AG09309 (cell line): ENCODE measurements around the gene BANF1.
"Not testable (repeated sequence)": the region's sequence is repeated elsewhere in the genome, so short reads cannot be mapped to it uniquely, and the experiment has no call there.

ENCODE experiments used
- DNase-seq: peaks from one replicate; pipeline ENCODE4 v3.0.0-alpha.2; 2010; ENCODE audit warnings: low read depth
- H3K4me3 ChIP-seq: 2 replicates; pipeline ENCODE4 v1.5.1; 2011; ENCODE audit warnings: mild to moderate bottlenecking, low read depth, low read length, moderate library complexity; ENCODE audit not compliant: control insufficient read depth
- TF ChIP-seq, protein P1 (sequence below): IDR thresholded peaks from 2 replicates; pipeline ENCODE4 v1.5.1; 2011; ENCODE audit warnings: mild to moderate bottlenecking, low read depth, low read length, inconsistent platforms; ENCODE audit not compliant: insufficient read depth, control insufficient read depth; ENCODE audit errors: missing control alignments

BANF1 gene

DNA sequence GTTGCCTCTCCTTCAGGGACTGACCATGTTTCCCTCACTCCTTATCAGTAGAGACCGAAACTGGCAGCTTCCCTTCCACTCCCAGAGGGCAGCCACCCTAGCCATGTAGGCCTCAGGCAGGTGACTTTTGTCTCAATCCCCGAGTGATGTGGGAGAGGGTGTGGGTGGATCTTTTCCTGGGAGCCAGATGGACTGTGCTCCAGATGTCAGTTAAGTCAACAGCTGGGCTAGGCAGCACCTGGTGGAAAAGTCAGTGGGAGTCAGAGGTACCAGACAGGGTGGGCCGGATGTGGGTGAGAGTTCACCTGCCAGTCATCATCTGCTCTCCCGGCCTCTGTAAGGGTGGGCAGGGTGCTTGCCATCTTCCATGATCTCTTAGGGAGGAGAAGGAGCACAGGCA, 1.9 kb downstream of the BANF1 start:
- H3K4me3 ChIP-seq = no peak overlapping the region
- no peak for DNase-seq
- TF ChIP-seq, protein P1, sequence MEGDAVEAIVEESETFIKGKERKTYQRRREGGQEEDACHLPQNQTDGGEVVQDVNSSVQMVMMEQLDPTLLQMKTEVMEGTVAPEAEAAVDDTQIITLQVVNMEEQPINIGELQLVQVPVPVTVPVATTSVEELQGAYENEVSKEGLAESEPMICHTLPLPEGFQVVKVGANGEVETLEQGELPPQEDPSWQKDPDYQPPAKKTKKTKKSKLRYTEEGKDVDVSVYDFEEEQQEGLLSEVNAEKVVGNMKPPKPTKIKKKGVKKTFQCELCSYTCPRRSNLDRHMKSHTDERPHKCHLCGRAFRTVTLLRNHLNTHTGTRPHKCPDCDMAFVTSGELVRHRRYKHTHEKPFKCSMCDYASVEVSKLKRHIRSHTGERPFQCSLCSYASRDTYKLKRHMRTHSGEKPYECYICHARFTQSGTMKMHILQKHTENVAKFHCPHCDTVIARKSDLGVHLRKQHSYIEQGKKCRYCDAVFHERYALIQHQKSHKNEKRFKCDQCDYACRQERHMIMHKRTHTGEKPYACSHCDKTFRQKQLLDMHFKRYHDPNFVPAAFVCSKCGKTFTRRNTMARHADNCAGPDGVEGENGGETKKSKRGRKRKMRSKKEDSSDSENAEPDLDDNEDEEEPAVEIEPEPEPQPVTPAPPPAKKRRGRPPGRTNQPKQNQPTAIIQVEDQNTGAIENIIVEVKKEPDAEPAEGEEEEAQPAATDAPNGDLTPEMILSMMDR = no peak

DNA sequence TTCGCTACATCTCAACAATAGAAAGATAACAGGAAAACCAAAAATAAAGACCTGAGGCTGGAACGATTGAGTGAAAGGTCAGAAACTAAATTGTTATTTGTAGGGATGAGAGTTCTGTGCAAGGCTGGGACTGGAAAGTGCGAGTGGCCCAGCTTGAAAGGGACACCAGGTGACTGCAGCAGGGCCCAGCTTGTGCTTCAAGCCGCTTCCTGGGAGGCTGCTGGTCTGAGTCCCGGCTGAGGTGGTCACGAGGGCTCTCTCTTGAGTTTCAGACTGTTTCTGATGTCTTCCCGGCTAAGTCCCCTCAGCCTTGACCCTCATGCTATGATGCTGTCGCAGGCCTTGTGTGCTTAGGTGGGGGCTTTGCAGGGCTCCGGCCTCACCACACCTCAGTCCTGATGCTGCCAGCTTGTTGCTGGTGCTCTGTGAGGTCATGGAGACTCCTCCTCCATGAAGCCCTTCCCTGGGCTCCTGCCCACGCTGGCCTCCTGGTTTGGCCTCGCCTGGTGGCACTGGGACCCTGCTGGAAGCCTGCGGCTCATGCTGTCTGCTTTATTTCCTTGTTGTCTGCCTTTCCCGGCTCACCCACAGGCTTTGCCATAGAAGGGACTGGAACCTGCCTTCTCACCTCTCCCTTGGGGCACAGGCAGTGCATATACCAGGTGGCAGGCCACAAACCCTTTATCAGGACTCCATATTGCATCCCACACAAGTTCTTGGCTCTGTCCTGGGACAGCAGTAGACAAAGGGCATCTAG, 4.0 kb downstream of the BANF1 start:
- TF ChIP-seq, protein P1 = no peak
- H3K4me3 ChIP-seq = no peak overlapping the region
- DNase-seq = no peak

DNA sequence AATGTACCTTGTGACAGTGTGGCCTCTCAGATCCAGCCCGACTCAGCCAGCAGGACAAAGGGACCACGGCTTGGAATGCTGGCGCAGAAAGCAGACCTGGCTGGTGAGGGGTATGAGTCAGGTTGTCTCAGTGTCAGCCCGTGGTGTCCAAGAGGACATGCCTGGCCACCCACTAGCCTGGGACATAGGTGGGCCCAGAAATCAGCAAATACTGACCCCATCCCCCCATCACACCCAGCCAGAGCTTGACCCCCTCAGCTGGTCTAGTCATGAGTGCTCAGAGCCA, 4.5 kb downstream of the BANF1 start:
- no peak for DNase-seq
- TF ChIP-seq, protein P1 = no peak
- H3K4me3 ChIP-seq = no peak overlapping the region

DNA sequence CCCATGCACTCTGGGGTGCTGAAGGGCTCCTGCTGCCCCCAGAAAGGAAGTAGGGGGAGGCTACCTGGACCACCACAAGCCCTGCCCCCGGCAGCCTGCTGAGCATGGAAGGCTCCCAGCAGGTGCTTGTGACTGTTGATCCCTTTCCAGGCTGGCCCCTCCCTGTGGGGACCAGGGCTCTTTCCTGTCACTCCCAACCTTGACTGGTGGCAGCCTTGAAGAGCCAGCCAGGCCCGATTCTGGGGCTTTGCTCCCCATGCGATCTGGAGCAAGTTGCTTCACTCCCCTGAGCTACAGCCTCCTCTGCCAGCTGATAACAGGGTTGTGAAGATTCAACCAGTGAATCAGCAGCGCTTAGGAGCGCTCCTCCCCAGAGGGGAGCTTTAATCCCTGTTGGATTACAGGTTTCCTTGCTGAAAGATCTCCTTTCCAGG, 4.9 kb downstream of the BANF1 start:
- no peak for DNase-seq
- no peak overlapping the region for H3K4me3 ChIP-seq
- TF ChIP-seq, protein P1 = no peak

DNA sequence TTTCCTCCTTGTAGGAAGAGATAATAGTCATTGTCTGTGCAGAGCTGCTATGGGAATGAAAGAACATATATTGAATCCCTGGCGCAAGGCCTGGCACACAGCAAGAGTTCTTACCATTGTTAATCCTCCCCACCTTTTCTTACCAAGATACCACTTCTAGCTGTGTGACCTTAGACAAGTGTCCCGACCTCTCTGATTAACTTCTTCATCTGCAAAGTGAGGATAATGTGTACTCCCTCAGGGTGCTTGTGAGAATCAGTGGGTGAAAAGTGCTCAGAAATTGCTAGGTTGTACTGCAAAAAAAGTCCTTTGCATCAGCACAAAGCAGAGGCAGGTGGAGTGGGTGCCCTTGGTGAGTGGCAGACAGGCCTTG, 5.8 kb downstream of the BANF1 start:
- TF ChIP-seq, protein P1 = no peak
- no peak overlapping the region for H3K4me3 ChIP-seq
- DNase-seq = no peak

DNA sequence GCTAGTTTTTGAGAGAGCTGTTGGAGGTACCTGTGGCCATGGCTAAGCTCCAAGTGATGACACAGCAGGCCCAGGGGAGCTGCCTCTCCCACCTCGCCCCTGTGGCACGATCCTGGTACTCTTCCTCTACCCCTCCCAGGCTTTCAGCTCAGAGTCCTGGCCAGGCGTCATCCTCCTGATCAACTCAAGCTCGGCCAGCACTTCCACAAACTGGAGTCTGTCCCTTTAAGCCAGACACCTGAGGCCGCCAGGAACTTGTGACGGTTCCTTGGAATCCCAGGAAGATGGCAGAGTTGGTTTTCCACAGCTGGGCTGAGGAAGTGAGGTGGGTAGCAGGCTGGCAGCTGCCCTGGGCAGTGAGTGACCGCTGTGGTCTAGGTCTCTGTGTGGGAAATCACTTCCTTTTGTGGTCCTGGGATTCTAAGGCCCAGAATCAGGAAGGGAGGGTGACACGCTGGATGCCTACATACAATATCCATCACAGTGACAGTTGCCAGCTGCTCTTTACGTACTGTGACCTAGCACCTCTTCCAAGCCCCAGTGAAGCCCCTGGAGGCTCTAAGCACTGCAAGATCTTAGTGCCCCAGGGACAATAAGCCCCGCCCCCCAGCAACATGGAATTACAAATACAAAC, 6.3 kb downstream of the BANF1 start:
- TF ChIP-seq, protein P1 = no peak
- no peak for DNase-seq
- no peak overlapping the region for H3K4me3 ChIP-seq

DNA sequence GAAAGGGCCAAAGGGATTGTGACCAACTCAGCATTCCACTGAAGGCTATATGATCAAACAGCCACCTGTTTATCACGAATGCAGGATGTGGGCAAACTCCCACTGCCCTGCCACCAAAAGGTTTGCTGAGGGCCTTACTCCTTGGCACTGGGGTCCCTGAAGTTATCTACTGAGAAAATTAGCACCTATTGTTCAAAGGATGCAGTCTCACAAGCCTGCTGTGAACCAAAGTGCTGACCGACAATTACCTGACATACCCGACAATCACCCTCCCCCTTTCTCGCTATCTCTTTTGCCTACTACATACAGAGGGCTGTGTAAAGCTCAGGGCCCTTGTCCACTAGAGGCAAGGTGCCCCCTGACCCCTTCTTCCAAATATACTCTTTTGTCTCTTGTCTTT, 7.7 kb downstream of the BANF1 start:
- DNase-seq = not testable (repeated sequence)

More for the DNA sequence above, 7.7 kb downstream of the BANF1 start:
- H3K4me3 ChIP-seq = not testable (repeated sequence)
